Measurements from ENCODE around the gene DNAJB9. TPM values are rescaled to one million over a fixed set of nuclear protein-coding genes. Genes with fewer than 3 reads are reported as not detected.

DNAJB9 gene
- total and polyA plus RNA-seq, 2 experiments from 2014 or later, result 7.3 to 16.0 TPM

- Histone ChIP-seq H4K20me1 (replicated peaks; ENCODE audit: insufficient read depth) (no peaks in the 10 kb centered on the region), H3F3A (replicated peaks; ENCODE audit: low read depth) (no peaks in the 10 kb centered on the region), H3K27ac (ENCODE audit: low read depth) (no peak overlapping the region), H3K4me1 (ENCODE audit: insufficient read depth) (peaks cover 13% of the 10 kb centered on the region), H3K36me3 (ENCODE audit: insufficient read depth) (no peaks in the 10 kb centered on the region), H3K79me2 (replicated peaks; ENCODE audit: insufficient read depth) (no peaks in the 10 kb centered on the region), H3K4me3 (no peak overlapping the region), H3K4me2 (peak overlapping the region; percentile 37; the same call in 1 of the 2 replicates), H3K27me3 (ENCODE audit: insufficient read depth) (no peaks in the 10 kb centered on the region), H2AFZ (peak overlapping the region; percentile 3; the same call in 1 of the 2 replicates), H3K9me2 (ENCODE audit: insufficient read depth) (no peaks in the 10 kb centered on the region)
- peaks cover 26% of the 10 kb centered on the region for H3K4me1 Mint-ChIP-seq
- peaks cover 5% of the 10 kb centered on the region; the same call in 1 of the 3 replicates for H3K36me3 Mint-ChIP-seq (ENCODE audit: low read depth)
- TF ChIP-seq CTCF (conservative IDR thresholded peaks at IDR 0.05; ENCODE audit: low read depth in 2 of 2) (no peak), ZNF331 (CRISPR knock-in tag; IDR thresholded peaks at IDR 0.05; ENCODE audit: low read depth) (no peak), JUNB (IDR thresholded peaks at IDR 0.05; ENCODE audit: unreplicated experiment) (no peak), ZNF114 (CRISPR knock-in tag; IDR thresholded peaks at IDR 0.05) (no peak), ETS1 (IDR thresholded peaks at IDR 0.05) (no peak), CREB1 (CRISPR knock-in tag; IDR thresholded peaks at IDR 0.05; ENCODE audit: low read depth) (no peak), EZH2phosphoT487 (IDR thresholded peaks at IDR 0.05; ENCODE audit: unreplicated experiment) (no peak), ZNF462 (CRISPR knock-in tag; IDR thresholded peaks at IDR 0.05) (no peak), EZH2 (IDR thresholded peaks at IDR 0.05; ENCODE audit: low read depth, unreplicated experiment) (no peak), STAT1 (IDR thresholded peaks at IDR 0.05; ENCODE audit: unreplicated experiment) (no peak), POLR2AphosphoS5 (IDR thresholded peaks at IDR 0.05; ENCODE audit: low read depth) (no peak), NANOG (IDR thresholded peaks at IDR 0.05; ENCODE audit: borderline replicate concordance) (no peak), REST (IDR thresholded peaks at IDR 0.05; ENCODE audit: unreplicated experiment) (no peak)
- H3K9me3 Mint-ChIP-seq, result peaks cover 6% of the 10 kb centered on the region; the same call in 2 of the 3 replicates
- H3K27ac Mint-ChIP-seq, result 0 out of 2 replicates have a peak overlapping the region, but pooled peaks have one; percentile 5
- ATAC-seq, result peak; percentile 76
- DNase-seq (ENCODE audit: low spot score), result peak; percentile 28
- H3K27me3 Mint-ChIP-seq (ENCODE audit: insufficient read depth, low read depth, poor library complexity), result no peaks in the 10 kb centered on the region
- H3K4me3 Mint-ChIP-seq, result no peak overlapping the region
Measured at GRCh38 chr7:108618056-108618455, 48.4 kb downstream of the DNAJB9 start.
